Suprapubic skin (tissue), 4 donors: ENCODE measurements around the gene LAYN. TPM values are rescaled to one million over a fixed set of nuclear protein-coding genes. Genes with fewer than 3 reads are reported as not detected.

Experiments used
- DNase-seq, 2 donors: peaks; one replicate each; pipeline ENCODE4 v3.0.0-alpha.2; 2019; ENCODE audit warnings: low spot score in 2 of 2
- H3K27ac ChIP-seq: fragments of 200-600 bp; sonication (generic); one replicate; pipeline ENCODE4 v1.5.1; 2019
- H3K27me3 ChIP-seq: fragments of 200-600 bp; sonication (generic); one replicate; pipeline ENCODE4 v1.5.1; 2019
- H3K36me3 ChIP-seq: fragments of 200-600 bp; sonication (generic); one replicate; pipeline ENCODE4 v1.5.1; 2019
- H3K4me1 ChIP-seq: fragments of 200-600 bp; sonication (generic); one replicate; pipeline ENCODE4 v1.5.1; 2019
- H3K4me3 ChIP-seq: fragments of 200-600 bp; sonication (generic); one replicate; pipeline ENCODE4 v1.5.1; 2019; ENCODE audit warnings: mild to moderate bottlenecking
- H3K9me3 ChIP-seq: fragments of 200-600 bp; sonication (generic); one replicate; pipeline ENCODE4 v1.5.1; 2019
- CTCF ChIP-seq, 2 donors: fragments of 200-600 bp in 1 of 2; fragments of 450-650 bp in 1 of 2; sonication (generic) in 1 of 2; IDR thresholded peaks; one replicate each; pipeline ENCODE4 v1.5.1; 2016 to 2019; ENCODE audit warnings: antibody characterized with exemption in 2 of 2, mild to moderate bottlenecking in 1 of 2, moderate library complexity in 1 of 2
- EP300 ChIP-seq: sonication (generic); formaldehyde crosslinking; IDR thresholded peaks from one replicate; pipeline ENCODE4 v1.6.1; 2017; ENCODE audit warnings: antibody characterized with exemption
- POLR2A ChIP-seq, 2 donors: fragments of 450-650 bp; IDR thresholded peaks; one replicate each; pipeline ENCODE4 v1.6.1; 2017; ENCODE audit warnings: antibody characterized with exemption in 2 of 2, mild to moderate bottlenecking in 2 of 2, moderate library complexity in 2 of 2
- POLR2AphosphoS5 ChIP-seq, 3 donors: sonication (generic); formaldehyde crosslinking; IDR thresholded peaks; one replicate each; pipeline ENCODE4 v1.6.1; 2017; ENCODE audit warnings: antibody characterized with exemption in 3 of 3
- WGBS: methylation state at CpG from one replicate; pipeline ENCODE4 v1.1.5; 2018; 5-methylcytosine and 5-hydroxymethylcytosine counted together
- total RNA-seq, 4 donors: library from RNA; depleted of rRNA; stranded (reverse); fragments of >200 nt; gene quantifications; one replicate each; pipeline ENCODE4 v1.1.0, GENCODE V29; 2016

The LAYN gene
- total RNA-seq, 4 donors from 2014 or later, result 1.5 to 4.7 (median 1.9) TPM

GRCh38 chr11:111559800-111560464, 19.4 kb downstream of the LAYN start:
- WGBS, result 80% methylated on average over 11 of the region's 11 CpGs
- H3K27me3 ChIP-seq, result no peaks in the 10 kb centered on the region
- DNase-seq, result no peak
- H3K9me3 ChIP-seq, result no peaks in the 10 kb centered on the region
- H3K27ac ChIP-seq, result no peak overlapping the region
- H3K4me1 ChIP-seq, result no peaks in the 10 kb centered on the region
- TF ChIP-seq CTCF (IDR thresholded peaks at IDR 0.05) (no peak), POLR2AphosphoS5 (IDR thresholded peaks at IDR 0.05) (no peak), EP300 (no peak), POLR2A (IDR thresholded peaks at IDR 0.05) (no peak)
- H3K36me3 ChIP-seq, result no peaks in the 10 kb centered on the region
- H3K4me3 ChIP-seq, result no peak overlapping the region

- Histone ChIP-seq H3K27ac (no peak overlapping the region), H3K36me3 (no peaks in the 10 kb centered on the region), H3K9me3 (no peaks in the 10 kb centered on the region), H3K27me3 (no peaks in the 10 kb centered on the region), H3K4me1 (no peaks in the 10 kb centered on the region), H3K4me3 (no peak overlapping the region)
- 93% methylated on average over 3 of the region's 3 CpGs for WGBS
- TF ChIP-seq EP300, result no peak
- no peak for TF ChIP-seq POLR2A (IDR thresholded peaks at IDR 0.05)
- no peak for TF ChIP-seq POLR2AphosphoS5 (IDR thresholded peaks at IDR 0.05)
- no peak for TF ChIP-seq CTCF (IDR thresholded peaks at IDR 0.05)
- DNase-seq, result no peak
Measured at GRCh38 chr11:111560800-111561199, 20.3 kb downstream of the LAYN start.

- no peak for DNase-seq
- WGBS, result 86% methylated on average over 3 of the region's 3 CpGs
- no peak overlapping the region for H3K27ac ChIP-seq
- no peaks in the 10 kb centered on the region for H3K9me3 ChIP-seq
- TF ChIP-seq POLR2A (IDR thresholded peaks at IDR 0.05) (no peak), EP300 (no peak), CTCF (IDR thresholded peaks at IDR 0.05) (no peak), POLR2AphosphoS5 (IDR thresholded peaks at IDR 0.05) (no peak)
- H3K4me3 ChIP-seq, result no peak overlapping the region
- H3K4me1 ChIP-seq, result no peaks in the 10 kb centered on the region
- H3K36me3 ChIP-seq, result no peaks in the 10 kb centered on the region
- no peaks in the 10 kb centered on the region for H3K27me3 ChIP-seq
Measured at GRCh38 chr11:111561306-111561705, 20.8 kb downstream of the LAYN start.

GRCh38 chr11:111561791-111562325, 21.3 kb downstream of the LAYN start:
- Histone ChIP-seq H3K27me3 (no peaks in the 10 kb centered on the region), H3K27ac (no peak overlapping the region), H3K4me3 (no peak overlapping the region), H3K9me3 (no peaks in the 10 kb centered on the region), H3K36me3 (no peaks in the 10 kb centered on the region), H3K4me1 (no peaks in the 10 kb centered on the region)
- TF ChIP-seq POLR2A (IDR thresholded peaks at IDR 0.05) (no peak), CTCF (IDR thresholded peaks at IDR 0.05) (no peak), POLR2AphosphoS5 (IDR thresholded peaks at IDR 0.05) (no peak), EP300 (no peak)
- no peak for DNase-seq
- 58% methylated on average over 3 of the region's 3 CpGs for WGBS

GRCh38 chr11:111562692-111563389, 22.3 kb downstream of the LAYN start:
- WGBS, result 89% methylated on average over 10 of the region's 10 CpGs
- Histone ChIP-seq H3K4me1 (no peaks in the 10 kb centered on the region), H3K27ac (no peak overlapping the region), H3K27me3 (no peaks in the 10 kb centered on the region), H3K4me3 (no peak overlapping the region), H3K36me3 (no peaks in the 10 kb centered on the region), H3K9me3 (no peaks in the 10 kb centered on the region)
- no peak for DNase-seq
- TF ChIP-seq POLR2A (IDR thresholded peaks at IDR 0.05) (no peak), EP300 (no peak), POLR2AphosphoS5 (IDR thresholded peaks at IDR 0.05) (no peak), CTCF (IDR thresholded peaks at IDR 0.05) (no peak)
